ENCODE data around the gene DUSP18.

Gene DUSP18

DNA sequence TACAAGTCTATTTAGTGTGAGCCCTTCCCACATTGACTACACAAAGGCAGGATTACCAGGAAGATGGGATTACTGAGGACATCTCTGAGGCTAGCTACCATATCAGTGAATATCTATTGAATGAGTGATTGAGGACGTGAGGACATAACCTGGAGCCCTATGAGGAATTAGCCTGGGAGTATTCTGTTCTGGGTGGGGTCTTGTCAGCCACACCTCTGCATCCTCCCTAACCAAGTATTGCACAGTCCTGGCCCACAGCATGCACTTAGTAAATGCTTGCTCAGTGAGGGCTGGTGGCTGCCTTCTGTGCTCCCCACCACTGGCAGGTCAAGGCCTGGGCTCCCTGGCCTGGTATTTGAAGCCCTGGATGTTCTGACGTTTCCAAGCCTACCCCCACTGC is 14.8 kb downstream of the DUSP18 start:
- Histone ChIP-seq H3K36me3 (no peaks in the 10 kb centered on the region), H3K4me1 (ENCODE audit: control insufficient read depth in 1 of 2, insufficient read depth in 1 of 2, low read depth in 1 of 2, low read length in 1 of 2) (no peaks in the 10 kb centered on the region), H3K9me3 (no peaks in the 10 kb centered on the region), H3K4me3 (ENCODE audit: low read depth in 1 of 2, low read length in 1 of 2) (no peak overlapping the region), H3K27ac (no peak overlapping the region), H3K27me3 (no peaks in the 10 kb centered on the region)
- TF ChIP-seq, protein P1, sequence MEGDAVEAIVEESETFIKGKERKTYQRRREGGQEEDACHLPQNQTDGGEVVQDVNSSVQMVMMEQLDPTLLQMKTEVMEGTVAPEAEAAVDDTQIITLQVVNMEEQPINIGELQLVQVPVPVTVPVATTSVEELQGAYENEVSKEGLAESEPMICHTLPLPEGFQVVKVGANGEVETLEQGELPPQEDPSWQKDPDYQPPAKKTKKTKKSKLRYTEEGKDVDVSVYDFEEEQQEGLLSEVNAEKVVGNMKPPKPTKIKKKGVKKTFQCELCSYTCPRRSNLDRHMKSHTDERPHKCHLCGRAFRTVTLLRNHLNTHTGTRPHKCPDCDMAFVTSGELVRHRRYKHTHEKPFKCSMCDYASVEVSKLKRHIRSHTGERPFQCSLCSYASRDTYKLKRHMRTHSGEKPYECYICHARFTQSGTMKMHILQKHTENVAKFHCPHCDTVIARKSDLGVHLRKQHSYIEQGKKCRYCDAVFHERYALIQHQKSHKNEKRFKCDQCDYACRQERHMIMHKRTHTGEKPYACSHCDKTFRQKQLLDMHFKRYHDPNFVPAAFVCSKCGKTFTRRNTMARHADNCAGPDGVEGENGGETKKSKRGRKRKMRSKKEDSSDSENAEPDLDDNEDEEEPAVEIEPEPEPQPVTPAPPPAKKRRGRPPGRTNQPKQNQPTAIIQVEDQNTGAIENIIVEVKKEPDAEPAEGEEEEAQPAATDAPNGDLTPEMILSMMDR (IDR thresholded peaks at IDR 0.05) = no peak

DNA sequence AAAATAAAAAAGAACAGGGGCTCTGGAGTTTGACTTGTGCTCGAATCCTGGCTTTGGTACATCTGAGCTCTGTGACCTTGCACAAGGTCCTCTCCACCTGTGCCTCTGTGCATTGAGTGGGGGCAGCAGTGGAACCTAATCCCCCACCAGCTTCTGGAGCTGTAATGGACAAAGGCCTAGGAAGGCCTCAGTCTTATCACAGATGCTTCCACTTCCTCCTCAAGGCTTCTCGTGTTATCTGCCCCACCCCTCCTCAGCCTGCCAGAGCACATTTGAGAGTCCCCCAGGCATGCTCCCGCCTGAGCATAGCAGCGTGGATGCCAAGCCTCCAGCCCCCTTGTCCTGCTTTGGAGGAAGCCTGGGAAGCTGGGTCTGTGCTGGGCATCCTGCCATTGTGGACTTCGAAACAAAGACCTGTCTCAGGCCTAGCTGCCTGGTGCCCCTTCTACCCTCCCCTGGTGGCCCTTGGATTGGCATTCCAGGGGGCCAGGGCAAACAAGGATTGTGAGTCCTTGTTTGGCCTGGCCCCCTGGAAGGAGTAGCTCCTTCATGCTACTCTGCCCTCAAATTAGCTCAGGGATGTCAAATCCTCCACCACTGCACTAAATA is 17.1 kb downstream of the DUSP18 start:
- Histone ChIP-seq H3K4me3 (ENCODE audit: low read depth in 1 of 2, low read length in 1 of 2) (no peak overlapping the region), H3K4me1 (ENCODE audit: control insufficient read depth in 1 of 2, insufficient read depth in 1 of 2, low read depth in 1 of 2, low read length in 1 of 2) (no peaks in the 10 kb centered on the region), H3K9me3 (no peaks in the 10 kb centered on the region), H3K36me3 (no peaks in the 10 kb centered on the region), H3K27me3 (no peaks in the 10 kb centered on the region), H3K27ac (no peak overlapping the region)
- TF ChIP-seq, protein P1 (IDR thresholded peaks at IDR 0.05) = no peak

- H3K4me1 ChIP-seq (ENCODE audit: control insufficient read depth in 1 of 2, insufficient read depth in 1 of 2, low read depth in 1 of 2, low read length in 1 of 2) = no peaks in the 10 kb centered on the region
- no peak overlapping the region for H3K27ac ChIP-seq
Measured at GRCh38 chr22:30649430-30650007, 18.2 kb downstream of the DUSP18 start.

GRCh38 chr22:30648825-30649224 is 18.9 kb downstream of the DUSP18 start:
- H3K27ac ChIP-seq = no peak overlapping the region
- H3K4me1 ChIP-seq (ENCODE audit: control insufficient read depth in 1 of 2, insufficient read depth in 1 of 2, low read depth in 1 of 2, low read length in 1 of 2) = no peaks in the 10 kb centered on the region
- H3K9me3 ChIP-seq = no peaks in the 10 kb centered on the region
- TF ChIP-seq, protein P1 (IDR thresholded peaks at IDR 0.05) = no peak
- no peaks in the 10 kb centered on the region for H3K36me3 ChIP-seq
- no peak overlapping the region for H3K4me3 ChIP-seq (ENCODE audit: low read depth in 1 of 2, low read length in 1 of 2)
- H3K27me3 ChIP-seq = no peaks in the 10 kb centered on the region

More at GRCh38 chr22:30649430-30650007, 18.2 kb downstream of the DUSP18 start:
- no peaks in the 10 kb centered on the region for H3K9me3 ChIP-seq
- H3K36me3 ChIP-seq = no peaks in the 10 kb centered on the region
- H3K27me3 ChIP-seq = no peaks in the 10 kb centered on the region
- TF ChIP-seq, protein P1 (IDR thresholded peaks at IDR 0.05) = no peak
- no peak overlapping the region for H3K4me3 ChIP-seq (ENCODE audit: low read depth in 1 of 2, low read length in 1 of 2)

DNA sequence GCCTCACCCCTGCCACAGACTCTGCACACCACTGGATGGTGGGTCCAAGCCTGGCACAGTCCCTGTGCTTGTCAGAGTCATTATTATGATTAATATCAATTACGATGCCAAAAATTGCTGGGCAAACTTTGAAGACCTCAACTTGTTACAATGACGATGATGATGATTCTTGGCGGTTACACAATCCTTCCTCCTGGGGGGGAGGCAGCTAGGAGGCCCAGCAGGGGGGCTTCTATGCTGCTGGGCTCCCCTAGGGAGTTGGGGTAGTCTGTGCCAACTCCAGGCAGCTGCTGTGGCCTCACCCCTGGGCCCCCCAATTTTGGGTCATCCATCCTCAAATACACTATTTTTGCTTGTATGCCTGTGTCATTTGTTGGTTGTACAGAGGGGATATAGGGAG is 20.1 kb downstream of the DUSP18 start:
- no peaks in the 10 kb centered on the region for H3K27me3 ChIP-seq

More for the DNA sequence above, 20.1 kb downstream of the DUSP18 start:
- no peak overlapping the region for H3K27ac ChIP-seq
- H3K4me1 ChIP-seq (ENCODE audit: control insufficient read depth in 1 of 2, insufficient read depth in 1 of 2, low read depth in 1 of 2, low read length in 1 of 2) = no peaks in the 10 kb centered on the region
- H3K36me3 ChIP-seq = no peaks in the 10 kb centered on the region
- H3K9me3 ChIP-seq = no peaks in the 10 kb centered on the region
- TF ChIP-seq, protein P1 (IDR thresholded peaks at IDR 0.05) = no peak
- no peak overlapping the region for H3K4me3 ChIP-seq (ENCODE audit: low read depth in 1 of 2, low read length in 1 of 2)
